HG03060 (cell line): Measurements from ENCODE around the gene PDE11A.
"Not testable (repeated sequence)": the region's sequence is repeated elsewhere in the genome, so short reads cannot be mapped to it uniquely, and the experiment has no call there.

Experiments
- ATAC-seq: cut with Tn5 transposase; IDR thresholded peaks from one replicate; pipeline ENCODE4 v1.9.1; 2021; ENCODE audit warnings: low read depth, moderate number of reproducible peaks; ENCODE audit not compliant: unreplicated experiment

The PDE11A gene

DNA sequence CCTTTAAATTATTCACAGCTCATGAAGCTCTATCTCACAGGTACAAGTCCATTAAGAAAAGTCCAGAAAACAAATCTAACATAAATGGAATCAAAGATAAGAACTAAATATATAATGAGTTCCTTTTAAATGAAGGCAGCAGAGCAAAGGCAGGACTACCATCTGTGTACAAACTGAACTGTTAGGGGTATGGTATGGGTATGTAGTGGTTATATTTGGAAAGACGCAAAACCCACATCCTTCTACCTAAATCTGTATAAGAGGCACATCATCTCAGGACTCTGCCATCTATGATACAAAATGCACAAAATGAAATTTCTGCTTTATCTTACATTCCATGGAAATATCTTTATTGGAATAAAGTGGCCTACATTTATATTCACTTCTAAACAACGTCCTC lies 59.9 kb downstream of the PDE11A start:
- ATAC-seq, result no peak

DNA sequence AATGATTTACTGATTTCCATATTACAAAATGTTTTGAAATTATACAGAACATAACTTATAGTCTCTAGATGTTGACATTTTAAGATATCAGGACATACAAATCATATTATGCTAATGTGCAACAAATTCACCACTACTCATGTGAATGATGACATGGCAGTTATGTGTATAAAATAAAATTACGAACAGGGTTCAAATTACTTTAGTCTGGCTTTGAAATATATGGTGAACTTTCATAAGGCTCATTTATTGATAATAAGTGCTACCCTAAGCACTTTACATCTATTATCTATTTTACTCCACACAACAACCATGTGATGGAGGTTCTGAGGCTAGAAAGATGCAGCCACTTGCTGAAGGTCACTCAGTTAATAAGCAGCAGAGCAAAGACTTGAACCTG lies 62.8 kb downstream of the PDE11A start:
- ATAC-seq, result no peak

DNA sequence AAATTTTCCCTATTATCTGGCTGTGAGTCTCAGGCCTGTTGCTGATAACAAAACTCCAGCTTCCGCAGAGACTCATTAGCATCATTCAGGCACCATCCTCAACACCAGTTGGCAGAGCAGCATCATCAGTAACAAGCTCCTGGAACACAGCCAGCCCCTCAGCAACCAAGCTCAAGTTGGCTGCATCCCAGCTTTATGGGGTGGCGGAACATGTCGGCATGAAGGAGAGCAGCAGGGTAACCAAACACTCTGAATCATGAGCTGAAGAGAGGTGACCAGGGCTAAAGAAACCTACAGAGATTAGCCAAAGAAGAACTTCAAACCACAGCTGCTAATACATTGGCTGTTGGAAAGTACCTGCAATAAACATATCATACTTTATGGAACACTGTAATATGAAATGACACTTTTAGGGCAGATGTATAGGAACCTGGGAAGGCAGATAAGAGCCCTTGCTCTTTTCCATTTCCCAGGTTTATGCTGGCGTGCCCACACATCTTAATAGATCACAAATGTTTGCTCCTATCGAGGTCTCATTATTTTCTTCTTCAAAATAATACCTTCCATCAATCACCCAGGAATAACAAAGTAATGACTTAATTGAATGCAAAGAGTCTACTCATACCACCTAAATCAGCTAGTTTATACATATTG lies 63.8 kb downstream of the PDE11A start:
- no peak for ATAC-seq

DNA sequence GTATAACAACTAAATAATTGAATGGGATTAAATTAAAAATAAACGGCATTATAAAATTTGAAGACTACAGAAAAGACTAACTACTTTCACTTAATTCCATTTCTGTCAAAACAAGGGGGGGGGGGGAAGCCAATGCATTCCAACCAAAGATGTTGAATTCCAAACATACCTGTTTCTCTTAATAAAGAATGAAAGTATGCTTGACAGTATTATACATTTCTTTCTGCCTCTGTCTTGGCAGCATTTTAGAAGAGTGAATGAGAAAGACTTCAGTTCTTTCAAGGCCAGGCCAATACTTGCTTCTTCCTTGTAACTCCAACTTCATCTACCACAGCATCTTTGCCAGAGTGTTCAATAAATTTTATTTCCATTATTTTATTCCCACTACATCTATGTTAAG lies 65.9 kb downstream of the PDE11A start:
- no peak for ATAC-seq

DNA sequence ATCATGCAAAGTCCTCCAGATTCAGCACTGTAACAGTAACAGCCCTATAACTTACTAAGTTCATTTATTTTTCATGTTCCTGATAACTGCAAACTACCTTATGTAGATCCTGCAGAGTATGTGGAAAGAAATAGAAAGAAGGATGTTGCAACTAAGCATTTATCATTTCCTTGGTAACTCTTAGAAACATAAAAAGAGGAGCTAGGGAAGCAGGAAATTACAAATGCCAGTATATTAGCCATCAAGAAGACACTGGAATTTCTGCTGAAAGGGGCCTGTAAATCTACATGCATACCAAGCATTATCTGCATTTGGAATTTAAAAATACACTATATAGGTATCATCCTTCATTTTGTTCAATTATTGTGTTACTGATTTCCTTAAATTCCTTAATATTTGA lies 66.8 kb downstream of the PDE11A start:
- ATAC-seq, result no peak

DNA sequence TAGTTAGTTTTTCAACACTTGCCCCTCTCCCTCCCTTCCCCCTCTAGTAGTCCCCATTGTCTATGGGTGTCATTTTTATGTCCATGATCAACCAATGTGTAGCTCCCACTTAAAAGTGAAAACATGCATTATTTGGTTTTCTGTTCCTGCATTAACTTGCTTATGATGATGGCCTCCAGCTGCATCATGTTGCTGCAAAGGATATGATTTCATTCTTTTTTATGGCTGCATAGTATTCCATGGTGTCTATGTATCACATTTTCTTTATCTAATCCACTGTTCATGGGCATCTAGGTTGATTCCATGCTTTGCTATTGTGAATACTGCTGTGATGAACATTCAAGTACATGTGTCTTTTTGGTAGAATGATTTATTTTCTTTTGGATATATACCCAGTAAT lies 70.5 kb downstream of the PDE11A start:
- no peak for ATAC-seq

DNA sequence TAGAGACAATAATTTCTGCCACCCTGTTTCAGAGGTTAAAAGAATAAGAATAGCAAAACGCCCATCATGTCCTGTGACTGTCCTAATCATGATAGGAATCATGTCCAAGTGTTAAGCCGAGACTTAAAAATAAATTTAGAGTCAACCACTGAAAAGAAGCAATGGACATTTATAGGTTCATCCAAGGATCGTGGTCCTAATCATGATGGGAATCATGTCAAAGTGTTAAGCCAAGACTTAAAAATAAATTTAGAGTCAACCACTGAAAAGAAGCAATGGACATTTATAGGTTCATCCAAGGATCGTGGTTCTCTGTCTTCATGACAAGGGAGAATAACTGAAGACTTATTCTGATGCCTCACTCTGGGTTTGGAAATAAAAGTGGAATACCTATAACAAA lies 73.6 kb downstream of the PDE11A start:
- no peak for ATAC-seq

- ATAC-seq, result no peak
These were observed 74.6 kb downstream of the PDE11A start for GRCh38 chr2:177998006-177998405.

- ATAC-seq, result no peak
These were observed 79.6 kb downstream of the PDE11A start for GRCh38 chr2:177992992-177993391.

DNA sequence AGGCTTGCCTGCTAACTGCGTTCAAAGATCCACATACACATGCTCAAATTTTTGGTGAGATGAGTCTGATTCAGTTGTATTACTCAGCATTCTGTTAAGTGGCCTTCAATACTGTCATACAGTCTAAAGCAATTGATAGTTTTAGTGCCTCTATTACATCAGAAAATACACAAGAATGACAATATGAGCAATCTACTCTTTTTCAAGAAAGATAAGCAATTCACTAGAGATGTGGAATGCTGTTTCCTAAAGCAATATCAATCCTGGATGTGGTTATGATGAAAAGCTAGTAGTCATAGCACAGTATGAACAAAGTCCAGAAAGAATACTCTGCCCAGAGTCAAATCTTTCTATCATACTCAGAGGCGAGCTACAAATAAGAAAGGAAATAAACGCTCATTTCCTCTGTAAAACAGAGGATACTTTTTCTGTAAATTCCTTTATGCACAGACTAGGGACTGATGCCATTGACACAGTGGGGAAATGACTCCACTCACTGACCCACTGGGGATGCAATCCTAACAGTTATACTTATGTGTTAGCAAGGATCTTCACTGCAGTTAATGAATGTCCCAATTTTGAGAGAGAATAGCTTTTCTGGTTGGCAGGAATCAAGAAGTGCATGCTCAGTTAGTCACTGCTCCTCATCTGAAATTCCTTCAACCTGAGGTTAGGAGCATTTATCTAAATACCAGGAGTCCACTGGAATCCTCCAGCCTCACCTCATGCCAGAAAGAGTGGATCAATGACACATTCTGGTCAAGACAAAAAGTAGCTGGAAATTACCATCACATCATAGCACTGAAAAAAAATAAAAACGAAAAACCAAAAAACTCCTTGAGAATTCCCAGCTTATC lies 83.3 kb downstream of the PDE11A start:
- ATAC-seq, result no peak

DNA sequence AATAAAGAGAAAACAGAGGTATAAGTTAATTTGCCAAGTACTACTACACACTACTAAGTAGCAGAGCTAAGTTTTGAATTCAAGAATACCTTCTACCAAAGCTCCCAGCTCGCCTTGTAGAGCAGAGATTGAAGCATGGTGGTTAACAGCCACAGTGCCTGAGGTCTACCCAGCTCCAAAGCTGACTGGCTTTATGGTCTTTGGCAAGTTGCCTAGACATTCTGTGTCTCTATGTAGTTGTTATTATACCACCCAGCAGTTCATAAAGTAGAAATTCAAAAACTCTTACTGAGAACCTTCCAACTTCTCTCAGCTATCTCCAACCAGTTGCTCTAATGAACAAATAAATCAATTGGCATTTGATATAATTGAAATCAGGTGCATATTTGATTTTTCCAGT lies 87.8 kb downstream of the PDE11A start:
- no peak for ATAC-seq

GRCh38 chr2:177983183-177983788 lies 89.3 kb downstream of the PDE11A start:
- peak; percentile 73 for ATAC-seq

DNA sequence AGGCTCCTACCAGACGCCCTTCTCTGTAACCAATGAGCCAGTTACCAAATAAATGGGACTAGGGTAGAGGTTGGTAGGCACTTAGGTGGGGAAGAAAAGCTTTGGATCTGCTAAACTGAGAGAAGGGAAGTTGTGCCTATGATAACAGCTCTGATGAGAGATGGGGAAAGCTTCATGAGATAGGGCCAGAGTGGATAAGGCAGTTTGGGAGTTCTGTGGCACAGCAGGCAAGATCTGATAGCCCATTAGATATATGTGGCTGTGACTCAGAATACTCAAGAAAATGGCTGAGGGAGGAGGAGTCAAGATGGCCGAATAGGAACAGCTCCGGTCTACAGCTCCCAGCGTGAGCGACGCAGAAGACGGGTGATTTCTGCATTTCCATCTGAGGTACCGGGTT lies 99.8 kb downstream of the PDE11A start:
- no peak for ATAC-seq

DNA sequence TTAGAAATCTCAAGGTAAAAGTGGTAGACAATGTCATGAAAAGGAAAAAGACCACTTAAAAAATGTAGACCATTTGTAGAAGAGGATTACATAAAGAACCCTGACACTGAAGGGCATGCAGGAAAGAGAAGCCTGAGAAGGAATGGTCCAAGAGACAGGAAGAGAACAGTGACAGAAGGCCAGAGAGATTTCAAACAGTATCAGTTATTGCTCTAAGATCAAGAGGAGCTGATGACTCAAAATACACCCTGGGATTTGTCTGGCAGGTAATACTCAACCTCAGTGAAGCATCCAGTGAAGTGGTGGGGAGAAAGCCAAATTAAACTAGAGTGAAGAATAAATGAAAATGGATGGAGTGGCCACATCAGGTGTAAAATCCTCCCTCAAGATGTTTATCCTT lies 100.5 kb downstream of the PDE11A start:
- no peak for ATAC-seq

DNA sequence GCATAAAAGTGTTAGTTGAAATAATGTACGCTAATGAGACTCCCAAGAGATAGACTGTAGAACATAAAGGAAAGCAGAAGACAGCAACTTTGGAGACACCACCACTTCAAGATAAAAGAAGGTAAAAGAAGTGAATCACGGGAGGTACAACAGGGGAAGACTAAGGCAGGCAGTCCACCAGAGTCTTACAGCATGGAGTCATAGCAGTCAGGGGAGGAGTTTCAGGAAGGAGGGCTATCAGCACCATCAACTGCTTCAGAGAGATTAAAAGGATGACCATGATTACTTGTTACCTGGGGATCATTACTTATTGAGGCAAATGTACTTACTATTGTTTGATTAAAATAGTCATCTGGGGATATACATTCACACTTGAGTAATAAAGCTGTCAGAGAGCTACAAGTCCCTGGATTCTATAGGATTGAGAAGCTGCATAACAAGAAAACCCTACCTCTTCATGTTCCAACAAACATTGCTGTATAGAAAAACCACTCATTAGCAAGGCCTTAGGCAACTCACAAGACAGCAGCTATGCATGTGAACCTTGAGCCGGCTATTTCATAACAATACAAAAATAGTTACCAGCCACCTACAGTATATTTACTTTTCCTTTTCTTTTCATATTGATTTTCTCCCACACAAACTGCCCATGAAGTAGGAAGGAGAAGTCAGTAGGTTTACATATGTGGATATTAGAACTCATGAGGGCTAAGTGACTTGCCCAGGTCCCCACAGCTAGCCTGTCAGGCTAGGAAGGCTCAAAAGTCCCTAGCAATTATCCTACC lies 101.7 kb downstream of the PDE11A start:
- no peak for ATAC-seq

DNA sequence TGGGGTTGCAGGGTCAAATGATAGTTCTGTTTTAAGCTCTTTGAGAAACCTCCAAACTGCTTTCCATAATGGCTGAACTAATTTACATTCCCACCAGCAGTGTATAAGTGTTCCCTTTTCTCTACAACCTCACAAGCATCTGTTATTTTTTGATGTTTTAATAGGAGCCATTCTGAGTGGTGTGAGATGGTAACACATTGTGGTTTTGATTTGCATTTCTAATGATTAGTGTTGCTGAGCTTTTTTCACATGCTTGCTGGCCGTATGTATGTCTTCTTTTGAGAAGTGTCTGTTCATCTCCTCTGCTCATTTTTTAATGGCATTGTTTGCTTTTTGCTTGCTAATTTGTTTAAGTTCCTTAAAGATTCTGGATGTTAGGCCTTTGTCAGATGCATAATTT lies 107.7 kb downstream of the PDE11A start:
- no peak for ATAC-seq

- ATAC-seq, result no peak
These were observed 120.4 kb downstream of the PDE11A start for GRCh38 chr2:177952151-177952550.

GRCh38 chr2:177947598-177947997 lies 125.0 kb downstream of the PDE11A start:
- not testable (repeated sequence) for ATAC-seq

DNA sequence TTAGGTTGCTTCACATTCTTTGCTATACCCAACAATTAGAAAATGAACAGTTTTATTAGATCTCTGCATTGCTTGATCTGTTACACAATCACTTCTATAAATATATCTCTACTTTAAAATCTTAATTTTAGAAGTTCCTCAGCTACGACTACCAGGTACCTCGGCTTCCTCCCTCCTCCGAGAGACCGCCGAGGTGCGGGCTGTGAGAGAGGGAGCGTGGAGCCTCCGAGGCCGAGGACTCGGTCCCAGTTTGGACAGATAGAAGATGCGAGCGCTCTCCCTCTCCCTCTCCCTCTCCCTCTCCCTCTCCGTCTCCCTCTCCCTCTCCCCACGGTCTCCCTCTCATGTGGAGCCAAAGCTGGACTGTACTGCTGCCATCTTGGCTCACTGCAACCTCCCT lies 128.0 kb downstream of the PDE11A start:
- ATAC-seq, result not testable (repeated sequence)

DNA sequence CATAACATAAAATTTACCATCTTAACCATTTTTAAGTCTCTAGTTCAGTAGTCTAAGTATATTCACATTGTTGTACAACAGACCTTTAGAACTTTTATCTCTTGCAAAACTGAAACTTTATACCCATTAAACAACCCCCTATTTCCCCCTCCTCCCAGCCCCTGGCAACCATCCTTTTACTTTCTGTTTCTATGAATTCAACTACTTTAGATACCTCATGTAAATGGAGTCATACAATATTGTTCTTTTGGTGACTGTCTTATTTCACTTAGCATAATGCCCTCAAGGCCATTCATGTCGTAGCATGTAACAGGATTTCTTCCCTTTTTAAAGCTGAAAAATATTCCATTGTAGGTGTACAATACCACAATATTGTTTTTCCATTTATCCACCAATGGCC lies 129.8 kb downstream of the PDE11A start:
- no peak for ATAC-seq

DNA sequence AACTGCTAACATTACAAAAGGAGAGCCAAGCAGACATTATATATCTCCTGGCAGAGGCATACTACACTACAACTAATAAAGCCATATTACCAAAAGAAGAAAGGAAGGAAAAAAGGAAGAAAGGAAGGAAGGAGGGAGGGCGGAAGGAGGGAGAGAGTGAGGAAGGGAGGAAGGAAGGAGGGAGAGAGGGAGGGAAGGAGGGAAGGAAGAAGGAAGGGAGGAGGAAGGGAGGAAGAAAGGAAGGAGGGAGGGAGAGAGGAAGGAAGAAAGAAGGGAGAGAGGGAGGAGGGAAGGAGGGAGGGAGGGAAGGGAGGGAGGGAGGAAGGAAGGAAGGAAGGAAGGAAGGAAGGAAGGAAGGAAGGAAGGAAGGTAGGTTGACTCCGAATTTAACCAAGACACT lies 133.4 kb downstream of the PDE11A start:
- ATAC-seq, result no peak
